Neural progenitor cell (in vitro differentiated cells): ENCODE data around the gene GMDS. TPM values are rescaled to one million over a fixed set of nuclear protein-coding genes. Genes with fewer than 3 reads are reported as not detected.

Experiments
- DNase-seq: peaks from one replicate; pipeline ENCODE4 v3.0.0-alpha.2; 2016; ENCODE audit warnings: low spot score
- H2AFZ ChIP-seq: fragments of 200-600 bp; sonication (generic); replicated peaks from 2 replicates; pipeline ENCODE4 v1.6.1; 2016; ENCODE audit warnings: antibody characterized with exemption
- H3F3A ChIP-seq: fragments of 200-600 bp; sonication (generic); 2 replicates; pipeline ENCODE4 v1.6.1; 2016; ENCODE audit warnings: antibody characterized with exemption, low read depth
- H3K27ac ChIP-seq: fragments of 200-600 bp; sonication (generic); 2 replicates; pipeline ENCODE4 v1.5.1; 2016; ENCODE audit warnings: mild to moderate bottlenecking
- H3K27me3 ChIP-seq: fragments of 200-600 bp; sonication (generic); 2 replicates; pipeline ENCODE4 v1.6.1; 2016; ENCODE audit warnings: mild to moderate bottlenecking, moderate library complexity
- H3K36me3 ChIP-seq: fragments of 200-600 bp; sonication (generic); 2 replicates; pipeline ENCODE4 v1.5.1; 2016
- H3K4me1 ChIP-seq: fragments of 200-600 bp; sonication (generic); 2 replicates; pipeline ENCODE4 v1.6.1; 2016; ENCODE audit warnings: mixed run types
- H3K4me2 ChIP-seq: fragments of 200-600 bp; sonication (generic); 2 replicates; pipeline ENCODE4 v1.6.1; 2016
- H3K4me3 ChIP-seq: fragments of 200-600 bp; sonication (generic); 2 replicates; pipeline ENCODE4 v1.5.1; 2016
- H3K79me2 ChIP-seq: fragments of 200-600 bp; sonication (generic); 2 replicates; pipeline ENCODE4 v1.6.1; 2016; ENCODE audit warnings: low read depth
- H3K9ac ChIP-seq: fragments of 200-600 bp; sonication (generic); 2 replicates; pipeline ENCODE4 v1.6.1; 2016
- H3K9me3 ChIP-seq: fragments of 200-600 bp; sonication (generic); 2 replicates; pipeline ENCODE4 v1.5.1; 2016; ENCODE audit warnings: low read depth
- H4K20me1 ChIP-seq: fragments of 200-600 bp; sonication (generic); 2 replicates; pipeline ENCODE4 v1.6.1; 2016; ENCODE audit warnings: low read depth
- H3K27ac Mint-ChIP-seq: 3 replicates; pipeline ENCODE4 v1.8.0; 2021; ENCODE audit warnings: mixed read lengths
- H3K27me3 Mint-ChIP-seq: 2 replicates; pipeline ENCODE4 v1.8.0; 2022; ENCODE audit warnings: low read depth, mild to moderate bottlenecking, inconsistent platforms, moderate library complexity, mixed read lengths; ENCODE audit not compliant: insufficient read depth
- H3K36me3 Mint-ChIP-seq: 3 replicates; pipeline ENCODE4 v1.8.0; 2021; ENCODE audit warnings: mixed read lengths
- H3K4me1 Mint-ChIP-seq: 3 replicates; pipeline ENCODE4 v1.8.0; 2021; ENCODE audit warnings: mixed read lengths
- H3K4me3 Mint-ChIP-seq: 3 replicates; pipeline ENCODE4 v1.8.0; 2021; ENCODE audit warnings: mild to moderate bottlenecking, moderate library complexity, mixed read lengths
- H3K9me3 Mint-ChIP-seq: 3 replicates; pipeline ENCODE4 v1.8.0; 2020; ENCODE audit warnings: mixed read lengths
- EZH2 ChIP-seq: fragments of 200-600 bp; sonication (generic); IDR thresholded peaks from 2 replicates; pipeline ENCODE4 v1.6.1; 2017; ENCODE audit warnings: antibody characterized with exemption, mild to moderate bottlenecking, moderate library complexity
- EZH2phosphoT487 ChIP-seq: fragments of 200-600 bp; sonication (generic); IDR thresholded peaks from 2 replicates; pipeline ENCODE4 v1.6.1; 2017; ENCODE audit warnings: antibody characterized with exemption
- total RNA-seq: library from RNA; depleted of rRNA; stranded (reverse); fragments of >200 nt; gene quantifications from 2 replicates; pipeline ENCODE4 v1.2.3, GENCODE V29; 2015; ENCODE audit warnings: low replicate concordance
- TF ChIP-seq, protein P1 (sequence below): fragments of 200-600 bp; sonication (generic); IDR thresholded peaks from 2 replicates; pipeline ENCODE4 v1.5.1; 2017; ENCODE audit warnings: antibody characterized with exemption, mild to moderate bottlenecking

The GMDS gene
- total RNA-seq, 1 donor from 2014 or later = 22.6 TPM

- Mint-ChIP-seq H3K27me3 (no peaks in the 10 kb centered on the region), H3K4me3 (no peak overlapping the region), H3K36me3 (no peaks in the 10 kb centered on the region), H3K4me1 (peaks cover 10% of the 10 kb centered on the region), H3K27ac (peak overlapping the region; percentile 25), H3K9me3 (no peaks in the 10 kb centered on the region)
- DNase-seq = no peak
- Histone ChIP-seq H3K4me3 (no peak overlapping the region), H4K20me1 (no peaks in the 10 kb centered on the region), H3K9ac (no peak overlapping the region), H3F3A (no peaks in the 10 kb centered on the region), H3K27me3 (no peaks in the 10 kb centered on the region), H3K4me1 (peaks cover 23% of the 10 kb centered on the region), H3K79me2 (no peaks in the 10 kb centered on the region), H3K9me3 (no peaks in the 10 kb centered on the region), H3K27ac (no peak overlapping the region), H3K4me2 (peak overlapping the region; percentile 51), H2AFZ (no peak overlapping the region), H3K36me3 (no peaks in the 10 kb centered on the region)
- TF ChIP-seq EZH2 (no peak), EZH2phosphoT487 (no peak)
- TF ChIP-seq, protein P1, sequence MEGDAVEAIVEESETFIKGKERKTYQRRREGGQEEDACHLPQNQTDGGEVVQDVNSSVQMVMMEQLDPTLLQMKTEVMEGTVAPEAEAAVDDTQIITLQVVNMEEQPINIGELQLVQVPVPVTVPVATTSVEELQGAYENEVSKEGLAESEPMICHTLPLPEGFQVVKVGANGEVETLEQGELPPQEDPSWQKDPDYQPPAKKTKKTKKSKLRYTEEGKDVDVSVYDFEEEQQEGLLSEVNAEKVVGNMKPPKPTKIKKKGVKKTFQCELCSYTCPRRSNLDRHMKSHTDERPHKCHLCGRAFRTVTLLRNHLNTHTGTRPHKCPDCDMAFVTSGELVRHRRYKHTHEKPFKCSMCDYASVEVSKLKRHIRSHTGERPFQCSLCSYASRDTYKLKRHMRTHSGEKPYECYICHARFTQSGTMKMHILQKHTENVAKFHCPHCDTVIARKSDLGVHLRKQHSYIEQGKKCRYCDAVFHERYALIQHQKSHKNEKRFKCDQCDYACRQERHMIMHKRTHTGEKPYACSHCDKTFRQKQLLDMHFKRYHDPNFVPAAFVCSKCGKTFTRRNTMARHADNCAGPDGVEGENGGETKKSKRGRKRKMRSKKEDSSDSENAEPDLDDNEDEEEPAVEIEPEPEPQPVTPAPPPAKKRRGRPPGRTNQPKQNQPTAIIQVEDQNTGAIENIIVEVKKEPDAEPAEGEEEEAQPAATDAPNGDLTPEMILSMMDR = no peak
Measured at GRCh38 chr6:1809291-1809988, 436.0 kb downstream of the GMDS start.

- H3K27ac Mint-ChIP-seq = no peak overlapping the region
- Histone ChIP-seq H3K4me2 (no peak overlapping the region), H3K79me2 (no peaks in the 10 kb centered on the region), H3F3A (no peaks in the 10 kb centered on the region), H2AFZ (no peak overlapping the region), H3K4me1 (peaks cover 24% of the 10 kb centered on the region), H3K27ac (no peak overlapping the region), H4K20me1 (no peaks in the 10 kb centered on the region), H3K27me3 (no peaks in the 10 kb centered on the region), H3K36me3 (no peaks in the 10 kb centered on the region), H3K4me3 (no peak overlapping the region), H3K9ac (no peak overlapping the region), H3K9me3 (no peaks in the 10 kb centered on the region)
- peaks cover 32% of the 10 kb centered on the region for H3K4me1 Mint-ChIP-seq
- no peaks in the 10 kb centered on the region for H3K9me3 Mint-ChIP-seq
- no peak overlapping the region for H3K4me3 Mint-ChIP-seq
- TF ChIP-seq EZH2phosphoT487 = no peak
- TF ChIP-seq EZH2 = no peak
- TF ChIP-seq, protein P1 = no peak
- no peak for DNase-seq
- no peaks in the 10 kb centered on the region for H3K36me3 Mint-ChIP-seq
- no peaks in the 10 kb centered on the region for H3K27me3 Mint-ChIP-seq
Measured at GRCh38 chr6:1806935-1807334, 438.5 kb downstream of the GMDS start.

GRCh38 chr6:1802491-1803395 lies 442.7 kb downstream of the GMDS start:
- no peak for TF ChIP-seq EZH2
- TF ChIP-seq, protein P1 = no peak
- no peak for TF ChIP-seq EZH2phosphoT487
- H2AFZ ChIP-seq = no peak overlapping the region

More at GRCh38 chr6:1802491-1803395, 442.7 kb downstream of the GMDS start:
- Mint-ChIP-seq H3K27ac (peak overlapping the region; percentile 3), H3K4me1 (peaks cover 30% of the 10 kb centered on the region), H3K27me3 (no peaks in the 10 kb centered on the region), H3K4me3 (peak overlapping the region; percentile 1), H3K36me3 (no peaks in the 10 kb centered on the region), H3K9me3 (no peaks in the 10 kb centered on the region)
- Histone ChIP-seq H3K4me1 (peaks cover 9% of the 10 kb centered on the region), H3K27ac (no peak overlapping the region), H4K20me1 (no peaks in the 10 kb centered on the region), H3K9me3 (no peaks in the 10 kb centered on the region), H3K36me3 (no peaks in the 10 kb centered on the region), H3K79me2 (no peaks in the 10 kb centered on the region), H3K4me2 (peak overlapping the region; percentile 19), H3F3A (no peaks in the 10 kb centered on the region), H3K27me3 (no peaks in the 10 kb centered on the region), H3K4me3 (no peak overlapping the region), H3K9ac (no peak overlapping the region)
- no peak for DNase-seq
